Activated T-cell treated with anti-CD3 and anti-CD28 coated beads for 1 hour (primary cell): ENCODE results near the gene MAP7.

Experiments
- DNase-seq: peaks from one replicate; pipeline ENCODE4 v3.0.0-alpha.2; 2020; ENCODE audit warnings: low read depth

MAP7 gene

DNA sequence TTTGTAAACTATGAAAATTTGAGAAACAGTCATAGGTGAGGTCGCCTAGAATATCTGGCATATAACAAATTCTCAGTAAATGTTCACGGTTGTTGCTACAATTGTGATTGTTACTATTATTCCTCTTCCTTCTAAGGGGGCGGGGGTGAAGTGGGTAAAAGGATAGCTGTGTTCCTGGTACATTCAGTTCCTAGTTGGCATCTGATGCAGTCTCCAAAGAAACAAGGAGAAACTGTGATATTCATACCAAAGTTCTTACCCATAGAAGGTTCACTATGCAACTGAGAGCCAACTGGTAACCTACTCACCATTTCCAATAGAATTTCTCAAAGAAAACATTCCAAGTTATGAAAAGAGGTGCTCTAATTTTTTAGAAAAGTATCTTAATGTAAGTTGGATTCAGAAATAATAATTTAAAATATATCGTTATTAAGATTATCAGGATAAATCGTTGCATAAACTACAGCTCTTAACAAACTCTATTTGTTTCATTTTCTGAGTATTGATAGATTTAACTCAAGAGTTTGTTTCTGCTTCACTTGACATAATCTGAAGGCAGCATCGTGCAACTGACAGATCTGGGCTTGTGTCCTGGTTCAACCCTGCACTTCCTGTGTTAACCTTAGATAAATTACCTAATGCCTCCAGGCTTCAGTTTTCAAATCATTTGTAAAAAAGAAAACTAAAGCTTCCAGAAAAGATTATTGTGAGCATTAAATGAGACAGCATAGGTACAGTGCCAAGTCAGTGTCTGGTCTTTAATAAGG lies 13.3 kb upstream of the MAP7 start:
- no peak for DNase-seq

GRCh38 chr6:136562211-136562610 lies 12.0 kb upstream of the MAP7 start:
- no peak for DNase-seq

- no peak for DNase-seq
Observed at GRCh38 chr6:136553166-136553787, 3.1 kb upstream of the MAP7 start.

DNA sequence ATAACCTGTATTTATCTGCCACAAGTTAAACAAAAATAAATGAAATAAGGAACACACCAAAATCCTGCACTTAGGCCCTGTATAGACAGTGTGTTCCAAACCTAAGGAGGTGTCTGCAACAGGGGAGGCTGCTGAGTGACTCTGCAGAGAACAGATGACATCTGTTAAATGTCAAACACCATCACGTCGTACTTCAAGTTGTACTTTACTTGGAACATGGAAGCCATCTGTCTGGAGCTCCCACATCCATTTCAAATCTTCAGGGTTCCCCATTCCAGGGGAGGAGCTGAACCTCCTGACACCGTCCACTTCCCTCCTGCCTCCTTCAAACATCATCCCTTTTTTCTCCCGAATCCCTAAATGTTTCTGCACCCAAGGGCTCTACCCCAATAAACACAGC lies 1.8 kb upstream of the MAP7 start:
- DNase-seq: no peak

DNA sequence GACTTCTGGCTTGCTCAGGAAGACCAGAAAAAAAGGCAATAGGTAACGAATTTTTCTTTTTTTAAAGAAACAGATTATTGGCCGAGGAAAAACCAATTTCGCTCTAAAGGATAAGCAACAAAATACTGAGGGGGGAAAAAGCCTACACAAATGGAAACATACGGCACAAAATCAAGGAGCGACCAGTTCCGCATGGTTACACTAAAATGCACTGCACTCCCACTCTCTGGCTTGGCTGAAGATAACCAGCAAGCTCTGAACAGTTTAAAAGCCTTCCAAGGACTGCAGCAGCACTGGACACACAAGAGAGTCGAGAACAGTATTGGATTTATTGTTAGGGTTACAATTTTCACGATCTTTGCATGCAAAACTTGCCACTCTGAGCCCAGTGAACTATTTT lies 881 bp upstream of the MAP7 start:
- no peak for DNase-seq

GRCh38 chr6:136550045-136550329 lies 235 bp downstream of the MAP7 start:
- no peak for DNase-seq

DNA sequence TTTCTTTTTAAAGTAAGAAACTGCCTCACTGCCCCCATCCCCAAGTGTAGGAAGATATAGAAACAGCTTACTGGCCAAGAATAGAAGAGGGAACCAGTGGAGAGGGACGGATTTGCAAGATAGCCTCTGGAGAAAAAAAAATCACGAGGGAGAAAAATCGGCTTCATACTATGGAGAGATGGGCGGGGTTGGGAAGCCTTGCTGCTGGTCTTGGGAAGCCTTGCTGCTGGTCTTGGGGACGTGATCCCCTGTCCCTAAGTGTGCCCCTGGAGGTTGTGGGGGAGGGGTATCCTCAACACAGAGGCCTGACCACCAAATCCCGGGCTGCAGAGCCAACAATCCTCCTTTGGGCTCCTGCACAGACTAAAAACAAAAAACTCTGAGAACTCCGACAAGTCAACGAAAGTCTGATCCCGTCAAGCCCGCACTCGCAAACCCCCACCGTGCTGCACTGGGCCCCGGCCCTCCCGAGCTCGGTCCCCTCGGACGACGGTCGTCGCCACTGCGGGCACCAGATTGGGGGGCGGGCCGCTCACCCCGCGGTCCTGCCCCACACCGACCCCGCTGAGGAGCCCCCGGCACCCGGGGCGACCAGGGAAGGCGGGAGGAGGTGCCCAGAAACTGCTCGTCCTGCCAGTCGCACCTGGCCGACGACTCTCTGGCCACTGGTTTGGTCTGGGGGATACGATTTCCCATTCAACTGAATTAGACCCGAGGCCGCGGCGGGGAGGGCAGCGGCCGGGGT lies 750 bp downstream of the MAP7 start:
- DNase-seq: no peak

- no peak for DNase-seq
Observed at GRCh38 chr6:136548582-136549299, 1.5 kb downstream of the MAP7 start.

GRCh38 chr6:136547871-136548270 lies 2.4 kb downstream of the MAP7 start:
- no peak for DNase-seq

GRCh38 chr6:136547336-136547735 lies 2.9 kb downstream of the MAP7 start:
- no peak for DNase-seq

DNA sequence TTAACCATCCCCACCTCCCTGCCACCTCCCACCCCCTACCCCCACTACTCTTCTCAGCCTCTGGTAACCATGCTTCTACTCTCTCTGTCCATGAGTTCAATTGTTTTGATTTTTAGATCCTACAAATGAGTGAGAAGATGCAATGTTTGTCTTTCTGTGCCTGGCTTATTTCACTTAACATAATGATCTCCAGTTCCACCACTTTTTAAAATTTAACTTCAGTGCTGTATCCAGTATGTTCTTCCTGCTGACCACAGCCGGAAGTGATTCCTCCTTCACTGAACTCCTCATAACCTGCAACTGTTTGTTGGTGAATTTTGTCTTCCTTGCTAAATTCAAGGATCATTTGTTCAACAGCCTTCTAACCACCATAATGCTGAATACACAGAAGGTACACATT lies 3.9 kb downstream of the MAP7 start:
- no peak for DNase-seq

DNA sequence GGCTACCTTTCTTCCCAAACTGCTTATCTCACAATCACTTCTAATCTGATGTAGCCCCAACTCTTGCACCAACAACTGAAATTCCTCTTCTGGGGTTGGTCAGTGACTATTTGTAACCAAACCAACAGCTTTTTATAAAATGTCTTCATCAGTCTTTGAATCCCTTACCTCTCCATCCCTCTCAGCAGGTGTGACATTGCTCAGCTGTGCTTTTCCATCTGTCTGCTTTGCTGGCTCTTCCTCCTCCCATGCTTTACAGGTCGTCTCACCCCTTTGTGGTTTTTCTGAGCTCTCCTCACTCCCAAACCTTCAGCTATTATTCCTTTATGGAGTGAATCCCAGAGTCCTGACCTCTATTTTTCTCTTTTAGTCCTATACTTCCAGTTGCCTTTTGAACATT lies 5.9 kb downstream of the MAP7 start:
- DNase-seq: no peak

DNA sequence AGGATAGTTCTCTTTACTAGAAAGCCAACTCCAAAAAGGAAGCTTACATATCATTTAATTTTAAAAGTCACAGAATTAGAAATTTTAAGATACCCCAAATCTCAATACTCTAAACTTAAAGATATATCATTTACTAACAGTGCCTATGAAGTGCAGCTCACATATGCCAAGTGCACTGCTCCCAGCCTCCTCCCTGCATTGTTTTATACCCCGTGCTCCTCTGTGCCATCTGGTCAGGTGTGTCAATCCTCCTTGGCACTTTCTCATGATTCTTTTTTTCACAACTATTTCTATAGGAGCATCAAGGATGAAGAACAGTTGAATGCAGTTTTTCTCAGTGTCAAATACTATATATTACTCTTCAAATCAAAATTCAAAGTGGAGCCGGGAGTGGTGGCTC lies 8.8 kb downstream of the MAP7 start:
- DNase-seq: no peak

GRCh38 chr6:136539967-136540652 lies 10.1 kb downstream of the MAP7 start:
- no peak for DNase-seq

GRCh38 chr6:136538836-136539235 lies 11.4 kb downstream of the MAP7 start:
- DNase-seq: no peak

DNA sequence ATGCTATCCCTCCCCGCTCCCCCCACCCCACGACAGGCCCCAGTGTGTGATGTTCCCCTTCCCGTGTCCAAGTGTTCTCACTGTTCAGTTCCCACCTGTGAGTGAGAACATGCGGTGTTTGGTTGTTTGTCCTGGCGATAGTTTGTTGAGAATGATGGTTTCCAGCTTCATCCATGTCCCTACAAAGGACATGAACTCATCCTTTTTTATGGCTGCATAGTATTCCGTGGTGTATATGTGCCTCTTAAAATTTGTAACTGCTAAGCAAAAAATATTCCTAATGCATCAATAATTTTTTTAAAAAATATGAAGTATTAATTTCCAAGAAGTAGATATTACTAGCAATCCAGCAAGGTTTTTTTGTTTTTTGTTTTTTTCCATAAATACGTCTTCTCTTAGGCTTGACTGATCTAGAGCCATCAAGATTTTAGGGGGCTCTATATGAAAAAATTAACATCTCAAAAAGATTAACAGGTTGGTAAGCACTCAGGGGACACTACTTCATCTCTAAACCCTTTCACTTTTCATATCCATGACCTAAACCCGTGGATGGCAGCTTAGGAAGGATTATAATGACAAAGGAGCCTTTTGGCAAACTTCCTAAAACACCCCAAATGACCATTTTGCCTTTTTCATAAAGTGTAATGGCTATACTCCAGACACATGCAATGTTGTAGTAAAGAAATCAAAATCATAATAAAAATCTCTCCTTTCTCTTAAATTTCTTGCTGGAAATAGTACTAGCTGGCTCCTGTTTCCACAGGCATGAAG lies 14.2 kb downstream of the MAP7 start:
- DNase-seq: no peak

DNA sequence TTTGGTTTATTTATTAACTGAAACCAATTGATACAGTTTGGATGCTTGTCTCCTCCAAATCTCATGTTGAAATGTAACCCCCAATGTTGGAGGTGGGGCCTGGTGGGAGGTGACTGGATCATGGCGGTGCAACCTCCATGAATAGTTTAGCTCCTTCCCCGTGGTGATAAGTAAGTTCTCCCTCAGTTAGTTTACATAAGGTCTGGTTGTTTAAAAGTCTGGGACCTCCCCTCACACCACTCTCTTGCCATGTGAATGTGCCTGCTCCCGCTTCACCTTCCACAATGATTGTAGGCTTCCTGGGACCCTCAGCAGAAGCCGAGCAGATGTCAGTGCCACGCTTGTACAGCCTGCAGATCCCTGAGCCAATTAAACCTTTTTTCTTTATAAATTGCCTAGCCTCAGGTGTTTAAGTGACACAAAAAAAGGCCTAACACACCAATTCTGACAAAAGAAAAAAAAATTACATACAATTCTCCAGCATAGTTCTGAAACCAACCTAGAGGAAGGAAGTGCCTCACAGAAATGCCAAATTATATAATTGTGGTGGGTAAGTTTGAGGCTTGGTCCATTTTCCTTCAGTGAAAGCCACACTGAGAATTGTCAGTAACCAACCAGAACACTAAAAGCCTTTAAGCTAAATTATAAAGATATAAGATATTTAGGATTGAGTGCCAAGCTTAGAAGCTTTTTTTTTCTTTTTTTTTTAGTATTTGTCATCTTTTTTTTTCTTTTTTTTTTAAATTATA lies 15.0 kb downstream of the MAP7 start:
- no peak for DNase-seq

GRCh38 chr6:136534268-136534667 lies 16.0 kb downstream of the MAP7 start:
- no peak for DNase-seq

- DNase-seq: no peak
Observed at GRCh38 chr6:136533487-136533886, 16.7 kb downstream of the MAP7 start.

GRCh38 chr6:136532030-136532429 lies 18.2 kb downstream of the MAP7 start:
- DNase-seq: no peak

GRCh38 chr6:136529710-136530109 lies 20.5 kb downstream of the MAP7 start:
- no peak for DNase-seq
